ENCODE measurements around the gene CREB3L2. TPM values are rescaled to one million over a fixed set of nuclear protein-coding genes. Genes with fewer than 3 reads are reported as not detected.

CREB3L2 gene
- total RNA-seq, 4 donors from 2014 or later, result 33.1 to 59.1 (median 43.3) TPM

DNA sequence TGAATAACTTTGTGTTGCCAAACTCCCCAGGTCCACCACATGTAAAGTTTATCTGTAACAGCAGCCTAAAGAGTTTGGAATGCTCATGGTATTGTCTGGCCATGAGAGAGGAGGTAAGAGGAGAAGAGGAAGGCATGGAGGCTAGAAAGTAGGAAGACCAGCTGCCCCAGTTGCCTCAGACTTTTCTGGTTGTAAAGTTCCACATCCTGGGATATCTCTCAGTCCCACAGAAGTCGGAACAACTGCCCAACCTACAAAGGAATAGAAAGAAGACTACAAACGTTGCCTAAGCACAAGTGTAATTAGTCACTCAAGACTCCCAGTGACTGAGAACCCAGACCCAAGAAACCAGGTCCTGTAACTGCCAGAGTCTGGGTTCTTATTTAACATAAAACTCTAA, 47.3 kb downstream of the CREB3L2 start:
- Histone ChIP-seq H3K36me3 (peaks cover 0 to 7% of the 10 kb centered on the region in 2 donors), H3K4me1 (peaks cover 34 to 87% (median 41%) of the 10 kb centered on the region in 3 donors), H3K9me3 (no peaks in the 10 kb centered on the region), H3K27ac (peak overlapping the region; percentile 84 to 94 (median 85)), H3K27me3 (no peaks in the 10 kb centered on the region), H3K4me3 (no peak overlapping the region)
- TF ChIP-seq POLR2A (IDR thresholded peaks at IDR 0.05) (no peak), EP300 (IDR thresholded peaks at IDR 0.05) (no peak), POLR2AphosphoS5 (IDR thresholded peaks at IDR 0.05) (no peak)
- TF ChIP-seq, protein P1, sequence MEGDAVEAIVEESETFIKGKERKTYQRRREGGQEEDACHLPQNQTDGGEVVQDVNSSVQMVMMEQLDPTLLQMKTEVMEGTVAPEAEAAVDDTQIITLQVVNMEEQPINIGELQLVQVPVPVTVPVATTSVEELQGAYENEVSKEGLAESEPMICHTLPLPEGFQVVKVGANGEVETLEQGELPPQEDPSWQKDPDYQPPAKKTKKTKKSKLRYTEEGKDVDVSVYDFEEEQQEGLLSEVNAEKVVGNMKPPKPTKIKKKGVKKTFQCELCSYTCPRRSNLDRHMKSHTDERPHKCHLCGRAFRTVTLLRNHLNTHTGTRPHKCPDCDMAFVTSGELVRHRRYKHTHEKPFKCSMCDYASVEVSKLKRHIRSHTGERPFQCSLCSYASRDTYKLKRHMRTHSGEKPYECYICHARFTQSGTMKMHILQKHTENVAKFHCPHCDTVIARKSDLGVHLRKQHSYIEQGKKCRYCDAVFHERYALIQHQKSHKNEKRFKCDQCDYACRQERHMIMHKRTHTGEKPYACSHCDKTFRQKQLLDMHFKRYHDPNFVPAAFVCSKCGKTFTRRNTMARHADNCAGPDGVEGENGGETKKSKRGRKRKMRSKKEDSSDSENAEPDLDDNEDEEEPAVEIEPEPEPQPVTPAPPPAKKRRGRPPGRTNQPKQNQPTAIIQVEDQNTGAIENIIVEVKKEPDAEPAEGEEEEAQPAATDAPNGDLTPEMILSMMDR (IDR thresholded peaks at IDR 0.05), result no peak
- 34% methylated on average over 2 of the region's 2 CpGs; no CpG with 5 or more reads in 1 of the 2 donors for WGBS, 2 donors (ENCODE audit: low coverage in 1 of 2)
- no peak for ATAC-seq

DNA sequence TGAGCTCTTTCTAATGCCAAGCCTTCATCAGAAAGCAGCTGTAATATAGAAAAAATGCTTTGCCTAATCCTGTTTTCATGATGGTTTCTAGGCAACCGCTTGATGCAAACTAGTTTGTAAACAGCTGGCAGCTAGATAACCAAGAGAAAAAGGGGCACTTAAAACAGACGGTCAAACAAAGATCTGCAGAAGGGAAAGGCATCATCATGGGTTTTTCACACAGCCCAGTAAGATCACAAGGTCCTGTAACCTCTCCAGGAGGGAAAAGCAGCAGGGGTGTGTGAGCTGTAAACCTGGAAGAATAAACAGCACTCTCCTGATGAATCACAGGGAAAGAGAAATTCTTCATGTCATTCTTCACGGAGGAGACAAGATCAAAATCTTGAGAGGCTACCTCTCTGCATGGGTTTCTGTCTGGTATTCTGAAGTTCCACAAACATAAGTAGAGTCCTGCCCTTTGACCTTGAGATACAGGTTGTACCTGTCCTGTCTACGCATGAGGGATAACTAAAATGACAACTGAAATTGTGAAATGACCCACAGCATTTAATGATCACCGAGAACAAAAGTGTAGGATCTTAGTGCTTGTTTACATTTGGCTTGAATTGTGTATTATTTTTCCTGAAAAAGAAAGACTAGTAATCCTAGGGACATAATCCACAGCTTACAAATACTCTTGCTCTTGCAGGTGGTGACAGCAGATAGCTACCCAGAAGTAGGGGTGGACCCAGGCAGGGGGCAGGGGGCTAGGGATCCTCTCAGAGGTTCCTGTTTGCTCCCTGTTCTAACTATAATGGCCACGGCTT, 48.0 kb downstream of the CREB3L2 start:
- Histone ChIP-seq H3K4me1 (peaks cover 34 to 85% (median 38%) of the 10 kb centered on the region in 3 donors), H3K27ac (peak overlapping the region; percentile 84 to 94 (median 85)), H3K27me3 (no peaks in the 10 kb centered on the region), H3K4me3 (no peak overlapping the region), H3K9me3 (no peaks in the 10 kb centered on the region), H3K36me3 (peaks cover 0 to 7% of the 10 kb centered on the region in 2 donors)
- TF ChIP-seq EP300 (IDR thresholded peaks at IDR 0.05) (no peak), POLR2AphosphoS5 (IDR thresholded peaks at IDR 0.05) (peak; percentile 60)
- WGBS, 2 donors (ENCODE audit: low coverage in 1 of 2), result 28 to 29% methylated on average over 6 of the region's 6 CpGs
- ATAC-seq, result peak; percentile 37

- H3K27me3 ChIP-seq, result no peaks in the 10 kb centered on the region
- peak overlapping the region; percentile 84 to 94 (median 85) for H3K27ac ChIP-seq
- peaks cover 34 to 83% (median 34%) of the 10 kb centered on the region in 3 donors for H3K4me1 ChIP-seq
- no peaks in the 10 kb centered on the region for H3K9me3 ChIP-seq
- no peaks in the 10 kb centered on the region for H3K36me3 ChIP-seq
- H3K4me3 ChIP-seq, result no peak overlapping the region
- peak; percentile 93 for ATAC-seq
- 21 to 25% methylated on average over 6 to 8 of the region's 8 CpGs for WGBS, 2 donors (ENCODE audit: low coverage in 1 of 2)
- TF ChIP-seq POLR2AphosphoS5 (IDR thresholded peaks at IDR 0.05) (peak; percentile 99), EP300 (IDR thresholded peaks at IDR 0.05) (peak; percentile 71)
- TF ChIP-seq, protein P1 (IDR thresholded peaks at IDR 0.05), result no peak
These were observed 48.7 kb downstream of the CREB3L2 start for GRCh38 chr7:137953043-137953664.

DNA sequence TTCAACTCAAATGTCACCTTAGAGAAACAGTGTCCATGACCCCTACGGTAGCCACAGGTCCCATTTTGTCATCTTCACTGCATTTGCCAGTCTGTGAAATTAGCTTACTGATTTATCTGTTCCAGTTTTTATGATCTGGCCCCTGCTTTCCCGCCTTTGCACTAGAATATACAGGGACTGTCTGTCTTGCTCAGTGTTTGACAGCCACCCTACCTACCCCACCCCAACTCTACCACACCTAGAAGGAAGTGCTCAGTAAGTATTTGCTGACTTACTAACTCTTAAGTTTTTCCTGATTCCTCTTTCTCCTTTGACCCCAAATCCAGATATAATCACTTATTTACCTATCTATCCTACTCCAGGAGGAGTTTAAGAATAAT, 49.5 kb downstream of the CREB3L2 start:
- H3K27ac ChIP-seq, result peak overlapping the region; percentile 84 to 94 (median 85)
- 83 to 88% methylated on average over 2 of the region's 2 CpGs for WGBS, 2 donors (ENCODE audit: low coverage in 1 of 2)
- H3K9me3 ChIP-seq, result no peaks in the 10 kb centered on the region
- no peaks in the 10 kb centered on the region for H3K27me3 ChIP-seq
- no peaks in the 10 kb centered on the region for H3K36me3 ChIP-seq
- no peak for ATAC-seq
- no peak overlapping the region for H3K4me3 ChIP-seq
- peaks cover 31 to 83% (median 34%) of the 10 kb centered on the region in 3 donors for H3K4me1 ChIP-seq
- TF ChIP-seq EP300 (IDR thresholded peaks at IDR 0.05) (no peak), POLR2A (IDR thresholded peaks at IDR 0.05) (no peak), POLR2AphosphoS5 (IDR thresholded peaks at IDR 0.05) (no peak)
- TF ChIP-seq, protein P1 (IDR thresholded peaks at IDR 0.05), result no peak

- H3K27ac ChIP-seq, result peak overlapping the region; percentile 9 to 86 (median 68)
- no peak for TF ChIP-seq EP300 (IDR thresholded peaks at IDR 0.05)
- no peak for TF ChIP-seq POLR2AphosphoS5 (IDR thresholded peaks at IDR 0.05)
- TF ChIP-seq, protein P1 (IDR thresholded peaks at IDR 0.05), result no peak
- no peak for TF ChIP-seq POLR2A (IDR thresholded peaks at IDR 0.05)
- no peak for ATAC-seq
- H3K4me1 ChIP-seq, result peaks cover 26 to 82% (median 34%) of the 10 kb centered on the region in 3 donors
- WGBS, 2 donors (ENCODE audit: low coverage in 1 of 2), result 96 to 99% methylated on average over 6 to 7 of the region's 7 CpGs
- no peaks in the 10 kb centered on the region for H3K36me3 ChIP-seq
- H3K9me3 ChIP-seq, result no peaks in the 10 kb centered on the region
- H3K27me3 ChIP-seq, result no peaks in the 10 kb centered on the region
- H3K4me3 ChIP-seq, result no peak overlapping the region
These were observed 50.0 kb downstream of the CREB3L2 start for GRCh38 chr7:137951700-137952425.
